ENCODE data around the gene CAP2.

CAP2 gene

DNA sequence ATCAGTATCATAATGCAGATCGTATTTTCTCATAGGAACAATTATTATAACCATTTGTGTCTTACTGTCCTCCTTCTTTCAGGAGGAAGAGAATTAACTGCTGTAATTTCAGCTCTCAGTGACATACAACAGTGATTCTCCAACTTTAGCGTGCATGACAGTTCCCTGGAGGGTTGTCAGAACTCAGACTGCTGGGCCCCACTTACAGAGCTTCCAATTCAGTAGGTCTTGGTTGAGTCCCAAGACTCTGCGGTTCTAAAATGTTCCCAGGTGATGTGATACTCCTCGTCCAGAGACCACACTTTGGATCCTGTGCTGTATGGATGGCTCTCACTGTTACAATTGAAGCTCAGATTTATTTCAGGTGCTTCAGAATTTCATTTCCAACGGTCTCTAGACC is 72.8 kb downstream of the CAP2 start:
- no peak overlapping the region for H3K27ac ChIP-seq
- TF ChIP-seq ZFX (IDR thresholded peaks at IDR 0.05), result no peak
- TF ChIP-seq, protein P1, sequence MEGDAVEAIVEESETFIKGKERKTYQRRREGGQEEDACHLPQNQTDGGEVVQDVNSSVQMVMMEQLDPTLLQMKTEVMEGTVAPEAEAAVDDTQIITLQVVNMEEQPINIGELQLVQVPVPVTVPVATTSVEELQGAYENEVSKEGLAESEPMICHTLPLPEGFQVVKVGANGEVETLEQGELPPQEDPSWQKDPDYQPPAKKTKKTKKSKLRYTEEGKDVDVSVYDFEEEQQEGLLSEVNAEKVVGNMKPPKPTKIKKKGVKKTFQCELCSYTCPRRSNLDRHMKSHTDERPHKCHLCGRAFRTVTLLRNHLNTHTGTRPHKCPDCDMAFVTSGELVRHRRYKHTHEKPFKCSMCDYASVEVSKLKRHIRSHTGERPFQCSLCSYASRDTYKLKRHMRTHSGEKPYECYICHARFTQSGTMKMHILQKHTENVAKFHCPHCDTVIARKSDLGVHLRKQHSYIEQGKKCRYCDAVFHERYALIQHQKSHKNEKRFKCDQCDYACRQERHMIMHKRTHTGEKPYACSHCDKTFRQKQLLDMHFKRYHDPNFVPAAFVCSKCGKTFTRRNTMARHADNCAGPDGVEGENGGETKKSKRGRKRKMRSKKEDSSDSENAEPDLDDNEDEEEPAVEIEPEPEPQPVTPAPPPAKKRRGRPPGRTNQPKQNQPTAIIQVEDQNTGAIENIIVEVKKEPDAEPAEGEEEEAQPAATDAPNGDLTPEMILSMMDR (conservative IDR thresholded peaks at IDR 0.05), result no peak

- TF ChIP-seq ZFX (IDR thresholded peaks at IDR 0.05), result no peak
- TF ChIP-seq, protein P1 (conservative IDR thresholded peaks at IDR 0.05), result no peak
- no peak overlapping the region for H3K27ac ChIP-seq
Measured at GRCh38 chr6:17466707-17467106, 73.3 kb downstream of the CAP2 start.

- H3K27ac ChIP-seq, result no peak overlapping the region
- no peak for TF ChIP-seq ZFX (IDR thresholded peaks at IDR 0.05)
- TF ChIP-seq, protein P1 (conservative IDR thresholded peaks at IDR 0.05), result no peak
Measured at GRCh38 chr6:17469006-17469832, 75.8 kb downstream of the CAP2 start.

DNA sequence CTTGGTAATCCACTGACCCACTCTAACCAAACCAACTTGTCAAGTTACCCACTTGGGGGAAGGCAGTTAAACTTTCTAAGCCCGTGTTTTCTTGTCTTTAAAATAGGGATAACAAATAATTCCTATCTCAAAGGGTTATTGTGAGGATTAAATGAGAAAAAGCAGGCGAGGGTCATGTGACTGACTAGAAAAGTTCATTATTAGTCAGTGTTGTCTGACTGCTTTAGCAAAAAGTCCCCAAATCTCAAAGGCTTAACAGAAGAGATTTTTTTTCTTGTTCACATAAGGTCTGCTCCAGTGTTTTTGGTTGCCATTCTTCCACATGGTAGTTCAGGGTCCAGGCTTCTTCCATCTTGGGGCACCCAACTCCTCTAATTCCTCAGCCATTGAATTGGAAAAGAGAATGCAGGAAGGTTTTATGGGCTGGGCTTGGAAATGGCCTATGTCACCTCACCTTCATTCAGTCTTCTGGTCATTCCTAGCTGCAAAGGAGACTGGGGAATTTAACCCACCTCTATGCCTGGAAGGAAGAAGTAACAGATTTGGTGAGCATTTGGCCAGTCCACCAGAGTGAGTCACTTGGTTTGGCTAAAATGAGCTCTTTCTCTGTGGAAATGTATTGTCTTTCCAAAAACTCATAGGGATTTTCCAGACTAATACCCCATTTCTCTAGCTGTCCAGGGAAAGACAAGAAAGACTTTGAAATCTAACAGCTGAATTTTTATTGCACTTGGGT is 77.0 kb downstream of the CAP2 start:
- peak overlapping the region; percentile 27; the same call in 1 of the 2 replicates for H3K27ac ChIP-seq
- no peak for TF ChIP-seq ZFX (IDR thresholded peaks at IDR 0.05)
- TF ChIP-seq, protein P1 (conservative IDR thresholded peaks at IDR 0.05), result no peak

DNA sequence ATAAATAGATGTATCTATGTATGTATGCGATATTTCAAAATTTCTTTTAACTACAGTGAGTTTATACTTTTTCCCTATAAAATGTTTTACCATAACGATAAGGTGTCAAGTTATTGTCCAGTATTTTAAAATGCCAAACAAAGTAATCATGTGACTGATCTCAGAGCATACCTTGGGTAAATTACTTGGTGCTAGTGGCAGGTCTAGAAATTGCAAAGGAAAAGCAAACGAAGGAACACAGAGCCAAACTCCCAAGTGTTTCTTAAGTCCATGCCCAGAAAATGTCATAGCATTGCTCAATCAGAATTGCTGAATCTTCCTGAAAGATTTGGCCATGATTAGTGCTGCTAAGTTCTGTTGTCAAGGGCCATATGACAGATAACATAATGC is 77.5 kb downstream of the CAP2 start:
- no peak overlapping the region for H3K27ac ChIP-seq
- TF ChIP-seq, protein P1 (conservative IDR thresholded peaks at IDR 0.05), result peak; percentile 20; the same call in 1 of the 2 replicates
- TF ChIP-seq ZFX (IDR thresholded peaks at IDR 0.05), result no peak

- H3K27ac ChIP-seq, result peak overlapping the region; percentile 69; the same call in 1 of the 2 replicates
Measured at GRCh38 chr6:17472653-17473183, 79.3 kb downstream of the CAP2 start.

More at GRCh38 chr6:17472653-17473183, 79.3 kb downstream of the CAP2 start:
- TF ChIP-seq, protein P1 (conservative IDR thresholded peaks at IDR 0.05), result no peak
- TF ChIP-seq ZFX (IDR thresholded peaks at IDR 0.05), result no peak
